ENCODE measurements around the gene ATP8A1.

The ATP8A1 gene

GRCh38 chr4:42624551-42624950, 32.4 kb downstream of the ATP8A1 start:
- no peak for DNase-seq

GRCh38 chr4:42618023-42618422, 38.9 kb downstream of the ATP8A1 start:
- no peak for DNase-seq

GRCh38 chr4:42617030-42617429, 39.9 kb downstream of the ATP8A1 start:
- DNase-seq, result no peak

GRCh38 chr4:42616572-42616971, 40.3 kb downstream of the ATP8A1 start:
- DNase-seq, result no peak

- no peak for DNase-seq
These were observed 41.7 kb downstream of the ATP8A1 start for GRCh38 chr4:42615131-42615763.

- no peak for DNase-seq
These were observed 44.0 kb downstream of the ATP8A1 start for GRCh38 chr4:42612898-42613297.

- no peak for DNase-seq
These were observed 46.0 kb downstream of the ATP8A1 start for GRCh38 chr4:42610941-42611340.

- no peak for DNase-seq
These were observed 47.9 kb downstream of the ATP8A1 start for GRCh38 chr4:42609051-42609450.

GRCh38 chr4:42608551-42608950, 48.4 kb downstream of the ATP8A1 start:
- DNase-seq, result no peak

- DNase-seq, result no peak
These were observed 49.7 kb downstream of the ATP8A1 start for GRCh38 chr4:42607011-42607726.

GRCh38 chr4:42605264-42605663, 51.6 kb downstream of the ATP8A1 start:
- no peak for DNase-seq

GRCh38 chr4:42603862-42604261, 53.0 kb downstream of the ATP8A1 start:
- DNase-seq, result no peak

- no peak for DNase-seq
These were observed 56.3 kb downstream of the ATP8A1 start for GRCh38 chr4:42600578-42600977.

- DNase-seq, result no peak
These were observed 60.0 kb downstream of the ATP8A1 start for GRCh38 chr4:42596918-42597317.

GRCh38 chr4:42594888-42595287, 62.0 kb downstream of the ATP8A1 start:
- DNase-seq, result peak; percentile 23

GRCh38 chr4:42588909-42589308, 68.0 kb downstream of the ATP8A1 start:
- no peak for DNase-seq

- DNase-seq, result no peak
These were observed 70.1 kb downstream of the ATP8A1 start for GRCh38 chr4:42586775-42587174.

GRCh38 chr4:42579903-42580302, 77.0 kb downstream of the ATP8A1 start:
- no peak for DNase-seq

- DNase-seq, result no peak
These were observed 78.7 kb downstream of the ATP8A1 start for GRCh38 chr4:42578187-42578586.

GRCh38 chr4:42574870-42575430, 82.0 kb downstream of the ATP8A1 start:
- no peak for DNase-seq

GRCh38 chr4:42573249-42573648, 83.7 kb downstream of the ATP8A1 start:
- no peak for DNase-seq

- DNase-seq, result peak; percentile 36
These were observed 86.7 kb downstream of the ATP8A1 start for GRCh38 chr4:42570221-42570620.

- DNase-seq, result peak; percentile 78
These were observed 88.2 kb downstream of the ATP8A1 start for GRCh38 chr4:42568610-42569207.

- no peak for DNase-seq
These were observed 90.1 kb downstream of the ATP8A1 start for GRCh38 chr4:42566835-42567234.
